Articular chondrocyte of knee joint (primary cell): Measurements from ENCODE around the gene PRPF40B. TPM values are rescaled to one million over a fixed set of nuclear protein-coding genes. Genes with fewer than 3 reads are reported as not detected.

Source experiments
- small RNA-seq: library from RNA; depleted of rRNA; stranded (forward); fragments of <200 nt; gene quantifications from one replicate; pipeline ENCODE3, GENCODE V24; 2012
- total RNA-seq: library from RNA; depleted of rRNA; stranded (reverse); fragments of >200 nt; gene quantifications from 2 replicates; pipeline ENCODE4 v1.2.3, GENCODE V29; 2012

Gene PRPF40B
- 8.4 and 9.7 TPM in 2 replicates for total RNA-seq

DNA sequence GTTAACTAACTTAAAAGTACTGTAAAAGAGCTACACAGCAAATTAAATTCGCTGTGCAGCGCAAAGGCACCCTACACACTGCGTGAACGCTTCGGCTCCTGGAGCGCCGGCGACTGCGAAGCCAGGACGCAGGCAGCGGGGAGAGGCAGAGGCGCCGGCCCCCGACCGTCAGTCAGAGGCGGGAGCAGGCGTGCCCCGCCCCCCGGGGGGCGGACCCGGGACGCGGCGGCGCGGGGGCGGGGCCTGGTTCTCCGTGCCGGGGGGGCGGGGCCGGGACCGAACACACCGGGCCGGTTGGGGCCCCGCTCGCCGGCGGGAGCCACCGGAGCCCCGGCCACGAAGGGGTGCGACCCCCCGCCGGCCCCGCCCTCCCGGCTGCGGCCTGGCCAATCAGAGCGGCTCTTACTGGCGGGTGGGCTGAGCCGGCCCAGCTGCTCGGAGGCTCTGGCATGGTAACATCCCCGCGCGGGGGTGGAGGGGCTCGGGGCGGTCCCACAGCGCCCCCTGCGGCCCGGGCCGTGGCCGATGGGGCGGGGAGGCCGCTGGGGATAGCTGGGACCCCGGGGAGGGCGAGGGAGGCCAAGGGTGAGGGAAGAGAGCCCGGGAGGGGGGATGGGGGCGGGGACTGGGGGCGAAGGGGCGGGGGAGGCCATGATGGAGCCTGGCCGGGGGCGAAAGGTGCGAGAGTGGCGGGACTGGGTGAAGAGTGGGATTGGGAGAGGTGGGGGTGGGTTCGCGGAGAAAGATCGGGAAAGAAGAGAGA is at the start of gene PRPF40B:
PRPF40B (plus strand) TSS at position 420 of the 763 bp plus-strand sequence; CDS start at position 450, 30 bp downstream.

GRCh38 chr12:49605539-49605938 is 17.8 kb upstream of the PRPF40B start, which contains the start of gene FAM186B:
Gene FAM186B, minus strand, starts transcription at chr12:49605639. Its CDS starts 162 bp downstream, at chr12:49605477.

Small RNAs within 50 kb of the gene (small RNA-seq; reads per million reads assigned to genes)
- gene HIGD1AP9 (not detected), gene POLR2KP1 (not detected), gene RNU6-834P (not detected)

Other genes with a start within 250 kb of the PRPF40B start
- gene KCNH3, start 84.5 kb upstream of the PRPF40B start, total RNA-seq, result under 0.01 TPM in 2 replicates
- 36.2 and 45.9 TPM in 2 replicates for gene MCRS1, start 55.4 kb upstream of the PRPF40B start, total RNA-seq
- gene FAM186B, start 17.9 kb upstream of the PRPF40B start, total RNA-seq, result 0.39 and 0.54 TPM in 2 replicates
- 18.6 and 20.9 TPM in 2 replicates for gene FMNL3, start 83.8 kb downstream of the PRPF40B start, total RNA-seq
- gene TMBIM6, start 118.0 kb downstream of the PRPF40B start, total RNA-seq, result 588 and 616 TPM in 2 replicates
- 21.6 and 21.7 TPM in 2 replicates for gene NCKAP5L, start 204.9 kb downstream of the PRPF40B start, total RNA-seq
- 5.0 and 5.1 TPM in 2 replicates for gene BCDIN3D, start 219.5 kb downstream of the PRPF40B start, total RNA-seq